ENCODE measurements around the gene DCUN1D2.

The DCUN1D2 gene

DNA sequence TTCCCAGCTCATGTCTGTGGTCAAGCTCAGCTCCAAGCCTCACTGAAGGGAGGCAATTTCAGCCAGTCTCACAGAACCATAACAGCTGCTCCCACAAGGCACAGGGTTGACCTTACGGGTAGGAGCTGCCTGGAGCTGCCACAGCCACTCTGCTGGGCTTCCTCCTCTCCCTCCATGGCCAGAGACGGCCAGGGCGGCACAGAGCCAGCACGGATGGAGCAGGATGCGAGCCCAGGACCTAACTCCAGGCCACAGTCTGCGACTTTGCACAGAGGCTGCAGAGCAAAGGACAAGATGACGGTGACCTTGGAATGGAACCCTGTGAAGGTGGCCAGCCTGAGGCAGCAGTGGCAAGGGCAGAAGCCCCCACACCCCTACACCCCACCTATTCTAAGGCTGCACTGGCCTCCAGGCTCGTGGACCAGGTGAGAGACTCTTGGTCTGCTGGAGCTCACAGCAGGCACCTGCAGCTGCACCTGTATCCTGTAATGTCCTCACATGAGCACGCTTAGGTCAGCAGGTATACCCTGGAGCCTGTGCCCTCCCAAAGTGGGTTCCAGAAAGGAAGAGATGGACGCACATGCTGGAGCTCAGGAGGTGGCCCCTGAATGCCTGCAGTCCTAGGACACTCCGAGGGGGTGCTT, 66.9 kb downstream of the DCUN1D2 start:
- no peak for DNase-seq (ENCODE audit: low spot score)

DNA sequence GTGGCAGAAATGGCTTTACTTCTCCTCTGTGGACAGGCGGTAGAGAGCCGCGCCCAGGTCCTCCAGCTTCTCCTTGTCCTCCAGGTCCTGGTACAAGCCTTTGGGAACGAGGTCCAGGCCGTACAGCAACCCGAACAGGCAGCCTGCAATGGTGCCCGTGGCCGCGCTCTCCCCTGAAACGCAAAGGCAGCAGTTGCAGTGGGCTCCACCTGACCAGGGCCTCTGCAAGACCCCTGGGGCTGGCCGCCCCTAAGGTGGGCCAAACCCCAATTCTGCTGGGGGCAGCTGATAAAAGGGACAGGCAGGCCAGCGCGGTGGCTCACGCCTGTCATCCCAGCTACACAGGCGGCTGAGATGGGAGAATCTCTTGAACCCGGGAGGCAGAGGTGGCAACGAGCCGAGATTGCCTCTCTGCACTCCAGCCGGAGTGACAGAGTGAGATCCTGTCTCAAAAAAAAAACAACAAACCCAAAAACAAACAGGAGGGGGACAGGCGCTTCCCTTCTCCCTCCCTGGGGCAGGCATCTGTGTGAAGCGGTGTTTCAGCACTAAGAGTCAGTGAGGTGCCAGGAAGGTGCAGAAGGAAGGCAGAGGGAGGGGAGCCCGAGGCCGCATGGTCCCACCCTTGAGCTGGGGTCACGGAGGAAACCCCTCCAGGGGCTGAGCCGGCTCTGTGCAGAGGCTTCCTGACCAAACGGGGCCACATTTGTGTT, 67.5 kb downstream of the DCUN1D2 start:
- no peak for DNase-seq (ENCODE audit: low spot score)

DNA sequence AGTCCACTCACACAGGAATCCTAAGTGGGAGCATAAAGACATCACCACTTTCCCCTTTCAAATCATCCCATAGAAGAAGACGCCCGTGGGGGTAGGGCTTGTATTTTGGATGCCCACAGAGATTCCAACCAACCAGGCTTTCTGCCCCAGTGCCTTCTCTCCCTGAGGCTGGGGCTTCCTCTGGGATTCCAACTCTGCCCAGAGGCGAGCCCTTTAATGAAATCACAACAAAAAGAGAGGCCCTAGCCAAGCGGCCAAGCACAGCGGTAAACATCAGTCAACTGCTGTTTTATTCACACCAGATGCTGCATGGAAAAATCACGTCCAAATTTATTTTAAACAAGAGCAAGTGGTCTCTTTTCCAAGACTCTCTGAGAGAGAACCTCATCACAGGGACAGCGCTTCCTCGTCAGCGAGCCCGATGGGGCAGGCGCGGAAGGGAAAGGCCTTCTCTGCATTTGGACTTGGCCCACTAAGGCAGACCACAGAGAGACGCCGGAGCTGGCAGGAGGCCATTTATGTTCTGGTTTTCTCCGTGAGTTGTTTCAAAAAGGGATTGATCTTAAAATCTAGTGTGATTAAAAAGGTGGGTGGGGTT, 68.7 kb downstream of the DCUN1D2 start:
- no peak for DNase-seq (ENCODE audit: low spot score)

DNA sequence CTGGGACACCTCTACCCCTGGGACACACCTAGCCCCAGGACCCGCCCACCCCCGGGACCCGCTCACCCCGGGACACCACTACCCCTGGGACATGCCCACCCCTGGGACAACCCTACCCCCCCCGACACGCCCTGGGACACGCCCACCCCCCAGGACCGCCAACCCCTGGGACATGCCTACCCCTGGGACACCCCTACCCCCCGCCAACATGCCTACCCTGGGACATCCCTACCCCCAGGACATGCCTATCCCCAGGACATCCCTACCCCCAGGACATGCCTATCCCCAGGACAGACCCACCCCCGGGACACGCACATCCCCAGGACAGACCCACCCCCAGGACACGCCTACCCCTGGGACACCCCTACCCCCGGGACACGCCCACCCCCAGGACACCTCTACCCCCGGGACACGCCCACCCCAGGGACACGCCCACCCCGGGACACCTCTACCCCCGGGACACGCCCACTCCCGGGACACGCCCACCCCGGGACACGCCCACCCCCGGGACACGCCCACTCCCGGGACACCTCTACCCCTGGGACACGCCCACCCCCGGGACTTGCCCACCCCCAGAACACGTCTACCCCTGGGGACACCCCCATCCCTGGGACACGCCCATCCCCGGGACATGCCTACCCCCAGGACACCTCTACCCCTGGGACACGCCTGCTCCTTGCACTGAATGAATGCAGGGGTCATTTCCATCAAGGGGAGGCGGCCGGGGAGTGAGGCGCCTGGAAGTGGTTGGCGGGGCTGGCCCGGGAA, 69.5 kb downstream of the DCUN1D2 start:
- DNase-seq (ENCODE audit: low spot score) = no peak

DNA sequence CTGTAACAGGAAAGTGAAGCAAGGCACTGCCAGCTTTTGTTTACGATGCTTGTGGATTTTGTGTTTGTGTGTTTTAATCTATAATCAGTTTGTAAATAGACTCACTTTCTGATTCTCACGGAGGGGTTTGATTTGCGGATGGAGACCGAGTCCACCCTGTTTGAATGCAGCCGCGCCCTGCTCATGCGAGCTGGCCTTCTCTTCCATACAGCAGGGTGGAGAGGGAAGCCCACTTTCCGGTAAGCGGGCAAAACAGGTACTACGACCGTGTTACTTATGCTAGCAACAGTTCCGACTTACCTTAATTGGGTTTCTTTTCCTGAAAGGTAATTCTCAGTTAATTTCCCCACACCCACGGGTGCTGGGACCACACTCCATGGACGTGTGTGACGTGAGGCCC, 70.3 kb downstream of the DCUN1D2 start:
- DNase-seq (ENCODE audit: low spot score) = no peak

DNA sequence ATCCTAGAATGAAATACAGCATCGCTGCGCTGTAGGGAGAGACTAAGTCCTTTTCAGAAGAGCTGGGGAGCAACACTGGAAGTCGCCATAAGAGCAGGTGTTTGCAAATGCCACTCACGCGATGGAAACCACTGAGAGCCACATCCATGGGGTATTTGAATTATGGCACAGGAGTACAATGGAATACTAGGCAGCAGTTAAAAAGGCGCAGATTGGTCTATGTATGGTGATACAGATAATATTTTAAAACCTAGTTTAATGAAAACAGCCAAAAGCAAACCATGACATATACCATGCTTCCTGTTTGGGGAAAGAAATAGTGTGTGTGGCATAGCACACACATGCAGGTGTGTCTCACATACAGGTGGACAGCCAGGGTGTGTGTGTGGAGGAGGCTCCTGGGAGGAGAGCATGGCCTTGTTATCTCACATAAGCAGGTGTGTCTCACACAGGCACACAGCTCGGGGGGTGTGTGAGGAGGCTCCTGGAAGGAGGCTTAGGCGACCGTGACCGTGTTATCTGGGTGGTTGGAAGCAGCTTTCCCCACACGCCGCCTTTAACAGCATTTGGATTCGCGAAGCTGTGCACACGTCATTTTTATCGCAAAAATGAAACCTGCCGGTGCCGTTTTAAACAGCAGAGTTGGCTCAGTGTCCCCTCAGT, 70.8 kb downstream of the DCUN1D2 start:
- no peak for DNase-seq (ENCODE audit: low spot score)

DNA sequence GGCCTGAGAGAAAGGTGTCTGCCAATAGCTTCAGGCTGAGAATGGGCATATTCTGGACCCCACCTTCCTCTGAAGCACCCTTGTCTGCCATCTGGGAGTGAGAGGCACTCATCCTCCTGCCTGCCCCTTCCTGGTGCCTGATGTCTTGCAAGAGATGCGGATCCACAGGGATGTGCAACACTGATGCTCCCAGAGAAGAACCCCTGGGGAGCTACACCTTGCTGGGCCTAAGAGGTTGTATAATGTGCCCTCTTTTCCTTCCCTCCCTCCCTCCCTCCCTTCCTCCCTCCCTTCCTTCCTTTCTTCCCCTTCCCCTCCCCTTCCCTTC, 71.8 kb downstream of the DCUN1D2 start:
- DNase-seq (ENCODE audit: low spot score) = no peak

DNA sequence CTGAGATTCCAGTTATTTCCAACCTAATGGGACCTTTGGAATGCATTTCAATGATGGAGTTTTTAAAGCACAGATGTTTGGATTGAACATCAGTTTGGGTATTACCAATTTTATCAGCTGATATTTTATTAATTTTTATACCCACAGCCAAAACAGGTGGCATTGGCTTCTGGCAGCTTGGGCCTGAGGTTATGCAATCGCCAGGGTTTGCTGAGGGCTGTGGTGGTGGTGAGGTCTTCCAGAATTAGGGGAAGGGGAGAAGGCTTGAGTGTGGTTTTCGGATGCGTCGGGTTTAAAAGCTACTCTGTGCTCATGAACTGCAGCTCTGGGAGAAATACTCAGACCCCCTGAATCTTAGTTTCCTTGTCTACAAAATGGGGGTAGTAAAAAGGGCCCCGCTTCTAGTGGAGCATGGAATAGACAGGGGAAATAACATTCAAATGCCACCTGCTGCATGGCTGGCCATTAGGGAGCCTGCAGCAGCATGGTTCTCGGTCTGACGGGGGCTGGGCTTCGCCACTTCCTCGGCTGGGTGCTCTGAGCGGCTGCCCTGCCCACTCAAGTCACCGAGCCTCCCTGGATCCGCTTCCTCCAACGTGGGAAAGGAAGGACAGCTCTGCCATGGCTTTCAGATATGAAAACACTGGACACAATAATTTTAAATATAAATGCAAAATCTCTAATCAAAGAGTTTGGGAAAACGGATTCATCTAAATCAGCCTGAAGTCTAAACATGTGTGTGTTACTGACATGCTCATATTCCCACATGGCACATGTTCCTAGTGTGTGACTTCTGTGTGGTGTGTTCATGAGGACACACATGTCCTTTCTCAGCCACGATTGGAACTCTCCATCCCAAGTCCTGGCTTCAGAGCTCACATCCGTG, 72.4 kb downstream of the DCUN1D2 start:
- DNase-seq (ENCODE audit: low spot score) = no peak

DNA sequence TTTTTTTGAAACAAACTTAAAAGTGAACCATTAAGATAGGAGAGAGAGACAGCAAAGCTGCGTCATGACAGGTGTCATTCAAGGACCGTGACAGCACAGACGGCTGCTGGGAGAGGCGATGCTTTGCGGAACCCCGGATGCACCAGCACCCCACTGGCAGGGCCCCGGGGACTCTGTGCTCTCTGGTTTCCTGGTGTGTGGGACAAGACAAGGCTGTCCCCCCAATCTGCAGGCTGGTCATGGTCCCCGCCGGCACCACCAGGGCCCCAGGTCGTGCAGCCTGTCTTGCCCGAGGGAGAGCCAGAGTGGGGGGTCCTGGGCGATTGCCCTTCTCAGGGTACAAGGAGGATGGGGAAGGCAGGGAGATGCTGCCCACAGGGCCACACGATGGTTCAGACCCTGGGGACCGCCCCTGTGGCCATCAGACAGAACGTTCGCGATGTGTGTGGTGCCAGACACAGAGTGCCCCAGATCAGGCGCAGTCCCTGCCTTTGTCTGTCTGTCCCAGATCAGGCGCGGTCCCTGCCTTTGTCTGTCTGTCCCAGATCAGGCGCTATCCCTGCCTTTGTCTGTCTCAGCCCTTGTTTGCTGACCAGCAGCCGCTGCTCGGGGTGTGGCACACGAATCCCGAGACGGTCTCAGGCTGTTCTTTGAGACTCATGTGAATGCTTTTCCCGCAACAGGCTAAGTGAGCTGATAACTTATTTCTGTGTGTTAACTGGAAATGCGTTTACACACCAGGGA, 73.3 kb downstream of the DCUN1D2 start:
- no peak for DNase-seq (ENCODE audit: low spot score)

DNA sequence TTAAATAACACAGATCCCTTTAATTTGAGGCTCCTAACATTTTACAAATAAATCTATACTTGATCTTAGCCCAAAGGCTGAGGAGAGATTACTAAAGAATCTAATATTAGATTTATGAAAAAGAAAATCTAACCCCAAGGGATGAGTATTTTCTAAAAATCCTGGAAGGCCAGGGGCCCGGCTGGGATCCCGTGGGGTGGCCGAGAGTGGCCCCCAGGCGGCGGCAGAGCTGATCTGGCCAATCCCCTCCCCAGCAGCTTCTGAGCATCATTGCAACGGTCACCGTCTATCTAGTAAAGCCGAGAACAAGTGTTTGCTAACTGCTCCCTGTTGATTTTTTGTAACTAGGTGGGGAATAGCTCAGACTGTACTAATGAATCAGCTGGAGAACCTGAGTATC, 74.7 kb downstream of the DCUN1D2 start:
- no peak for DNase-seq (ENCODE audit: low spot score)

DNA sequence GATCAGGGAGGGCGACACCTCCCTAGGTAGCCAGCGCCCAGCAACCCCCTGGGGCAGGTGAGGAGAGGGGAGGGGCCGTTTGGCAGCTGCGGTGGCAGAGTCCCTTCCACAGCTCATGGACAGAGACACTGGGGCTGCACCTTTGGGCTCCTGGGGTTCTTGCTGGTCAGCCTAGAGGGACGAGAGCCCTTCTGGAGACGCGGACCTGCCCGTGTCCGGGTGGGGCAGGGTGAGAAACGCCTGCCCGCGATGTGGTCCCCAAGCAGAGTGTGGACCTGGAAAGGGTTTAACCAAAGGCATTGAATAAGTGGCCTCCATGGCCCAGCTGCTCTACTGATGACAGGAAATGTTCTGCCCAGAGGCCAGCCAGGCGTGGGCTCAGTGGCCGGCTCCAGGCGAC, 75.5 kb downstream of the DCUN1D2 start:
- no peak for DNase-seq (ENCODE audit: low spot score)

DNA sequence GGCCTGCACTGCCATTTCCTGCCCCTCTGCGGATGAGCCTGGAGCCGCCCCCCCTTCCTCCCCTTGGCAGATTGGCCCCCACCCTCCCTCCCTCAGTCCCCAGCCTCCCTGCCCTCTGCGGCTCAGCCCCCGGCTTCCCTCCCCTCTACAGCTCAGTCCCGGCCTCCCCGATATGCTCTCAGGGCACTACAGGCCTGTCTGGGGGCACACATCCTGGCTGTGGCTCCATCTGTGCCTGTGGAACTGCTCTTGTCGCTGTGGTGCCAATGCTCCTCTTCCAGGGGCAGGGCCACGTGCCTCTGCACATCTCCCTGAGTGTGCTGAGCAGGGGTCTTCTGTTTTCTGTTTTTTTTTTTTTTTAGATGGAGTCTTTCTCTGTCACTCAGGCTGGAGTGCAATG, 76.2 kb downstream of the DCUN1D2 start:
- DNase-seq (ENCODE audit: low spot score) = no peak

DNA sequence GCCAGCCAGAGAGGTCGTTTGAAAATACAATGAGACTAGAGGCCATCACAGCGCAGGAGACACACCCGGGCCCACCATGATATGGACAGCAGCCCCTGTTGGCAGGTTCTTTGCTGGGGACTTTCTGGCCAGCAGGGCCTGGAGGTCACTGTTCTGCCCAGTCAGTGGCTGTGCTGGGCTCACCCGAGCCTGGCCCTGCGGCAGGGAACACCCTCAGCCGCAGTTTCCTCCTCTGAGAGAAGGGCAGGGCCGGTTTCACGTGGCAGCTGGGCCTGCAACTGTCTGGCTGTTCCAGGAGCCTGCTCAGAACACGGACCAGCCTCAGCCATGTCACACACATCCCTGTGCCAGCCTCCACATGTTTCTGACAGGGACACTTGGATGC, 76.6 kb downstream of the DCUN1D2 start:
- no peak for DNase-seq (ENCODE audit: low spot score)

DNA sequence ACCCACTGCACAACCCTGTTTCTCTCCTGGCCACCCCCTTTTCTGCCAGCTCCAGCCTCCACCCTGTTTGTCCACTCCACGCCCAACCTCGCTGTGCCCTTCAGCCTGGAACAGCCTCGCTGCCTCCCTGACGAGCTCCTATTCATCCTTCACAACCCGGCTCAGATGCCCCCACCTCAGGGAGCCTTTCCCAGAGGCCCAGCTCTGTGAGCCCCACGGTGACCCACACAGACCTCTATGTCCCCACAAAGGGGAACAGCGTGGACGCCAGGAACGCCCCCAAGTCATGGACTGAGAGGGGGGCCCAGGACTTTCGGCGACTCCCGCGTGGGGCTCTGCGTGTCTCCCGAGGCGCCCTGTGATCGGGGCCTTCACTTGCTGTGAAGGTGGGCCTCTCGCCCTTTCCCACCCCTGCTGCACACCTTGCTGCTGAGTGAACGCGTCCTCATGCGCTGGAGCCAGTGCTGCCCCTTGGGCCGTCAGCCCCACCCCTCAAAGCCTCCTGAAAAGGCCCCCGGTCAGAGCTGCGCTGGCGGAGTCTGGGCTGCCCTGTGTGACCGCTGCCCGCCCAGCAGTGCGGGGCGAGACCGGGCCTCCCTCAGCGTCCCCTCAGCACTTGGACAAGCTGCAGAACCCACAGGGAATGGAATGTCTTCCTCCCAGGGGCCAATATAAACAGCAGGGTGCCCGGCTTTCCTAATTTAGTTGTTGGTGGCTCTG, 77.2 kb downstream of the DCUN1D2 start:
- no peak for DNase-seq (ENCODE audit: low spot score)

DNA sequence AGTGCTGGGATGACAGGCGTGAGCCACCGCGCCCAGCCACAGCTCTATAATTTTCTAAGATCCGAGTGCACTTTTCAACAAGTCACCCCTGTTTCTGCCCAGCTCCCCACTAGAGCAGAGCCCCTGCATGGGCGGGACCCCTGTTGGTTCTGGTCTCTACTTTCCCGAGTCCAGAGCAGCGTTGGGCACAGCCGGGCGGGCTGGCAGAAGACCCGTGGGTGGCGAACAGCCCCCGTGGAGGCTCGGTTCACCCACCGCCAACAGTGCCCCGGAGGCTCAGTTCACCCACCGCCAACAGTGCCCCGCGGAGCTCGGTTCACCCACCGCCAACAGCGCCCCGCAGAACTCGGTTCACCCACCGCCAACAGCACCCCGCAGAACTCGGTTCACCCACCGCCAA, 78.1 kb downstream of the DCUN1D2 start:
- DNase-seq (ENCODE audit: low spot score) = no peak

DNA sequence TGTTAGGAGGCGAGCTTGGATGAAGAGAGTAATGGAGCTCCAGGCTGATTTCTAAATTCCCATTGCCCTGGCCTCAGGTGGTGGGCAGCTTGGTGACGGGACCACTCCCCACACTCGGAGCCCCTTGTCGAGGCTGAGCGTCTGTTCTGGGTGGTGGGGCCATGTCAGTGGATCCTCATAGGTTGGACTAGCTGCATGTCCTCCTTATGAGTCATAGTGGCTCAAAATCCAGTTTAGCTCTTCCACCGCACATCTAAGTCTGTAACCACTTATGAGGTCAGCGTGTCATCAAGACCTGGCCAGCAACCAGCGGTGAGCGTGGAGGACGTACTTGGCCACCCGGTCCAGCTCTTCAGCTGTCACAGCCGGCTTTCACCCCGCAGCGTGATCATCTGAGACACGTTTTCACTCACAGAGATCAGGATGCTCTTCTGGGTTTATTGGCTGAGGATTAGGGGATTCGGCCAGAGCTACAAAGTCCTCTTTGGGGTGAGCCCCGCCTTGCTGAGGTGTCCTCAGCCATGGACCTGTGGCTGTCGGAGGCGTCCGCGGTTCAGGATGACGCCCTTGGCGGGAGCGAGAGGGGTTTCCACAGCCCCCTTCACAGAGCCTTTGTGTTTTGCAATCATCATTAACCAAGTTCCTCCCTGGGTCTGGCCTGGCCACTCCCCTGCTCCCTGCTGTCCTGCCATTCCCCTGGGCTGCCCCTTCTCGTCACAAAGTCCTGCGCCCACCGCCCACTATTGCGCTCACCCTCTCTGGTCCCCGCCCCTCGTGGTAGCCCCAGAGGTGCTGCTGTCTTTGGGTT, 79.1 kb downstream of the DCUN1D2 start:
- no peak for DNase-seq (ENCODE audit: low spot score)

DNA sequence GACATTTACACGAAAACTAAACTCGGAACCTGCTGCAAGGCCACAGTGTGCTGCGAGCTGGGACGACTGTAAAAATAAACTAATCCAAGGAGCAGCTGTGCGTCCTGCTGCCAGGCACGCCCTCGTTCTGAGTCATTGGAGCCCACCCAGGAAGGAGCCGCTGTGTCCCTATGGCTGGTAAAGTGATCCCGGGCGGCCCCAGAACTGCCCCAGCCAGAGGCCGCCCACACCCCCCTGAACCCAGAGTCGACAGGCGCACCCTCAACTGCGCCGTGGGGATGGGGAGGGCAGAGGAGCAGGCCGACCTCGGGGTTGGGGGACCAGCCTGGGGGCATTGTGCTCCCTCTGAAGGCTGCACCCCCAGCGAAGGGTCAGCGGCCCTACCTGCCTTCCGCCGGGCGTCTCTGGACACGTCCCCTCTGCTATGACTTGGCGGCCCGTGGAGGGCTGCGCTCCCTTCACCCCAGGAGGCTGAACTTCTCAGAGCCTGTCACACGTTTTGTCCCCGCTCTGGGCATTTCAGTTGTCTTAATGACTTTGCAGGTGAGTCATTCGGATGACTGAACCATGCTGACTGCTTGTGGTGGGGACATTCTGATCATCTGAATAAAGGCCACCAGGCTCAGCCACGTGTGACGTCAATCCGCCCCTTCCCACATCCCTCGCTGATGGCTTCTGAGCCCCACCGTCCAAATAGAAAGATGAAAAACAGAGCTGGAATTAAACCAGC, 79.9 kb downstream of the DCUN1D2 start:
- DNase-seq (ENCODE audit: low spot score) = no peak

DNA sequence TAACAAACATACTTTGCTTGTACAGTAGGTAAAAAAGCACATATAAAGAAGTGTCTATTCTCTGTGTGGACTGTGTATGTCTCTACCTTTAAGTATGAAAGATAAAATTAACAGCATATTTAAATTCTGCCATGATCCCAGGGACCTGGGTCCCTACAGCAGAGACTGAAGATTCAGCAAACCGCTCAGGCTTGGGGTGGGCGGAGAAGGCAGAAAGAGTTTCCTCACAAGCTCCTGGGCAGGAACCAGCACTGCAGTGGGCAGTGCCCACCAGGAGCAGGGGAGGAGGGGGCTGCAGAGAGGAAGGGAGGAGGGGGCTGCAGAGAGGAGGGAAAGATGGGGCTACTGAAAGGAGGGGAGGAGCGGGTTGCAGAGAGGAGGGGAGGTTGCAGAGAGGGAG, 81.9 kb downstream of the DCUN1D2 start:
- no peak for DNase-seq (ENCODE audit: low spot score)

Data from pons (tissue), 1 donor.